H9 (cell line): ENCODE results near the gene ZNF2. TPM values are rescaled to one million over a fixed set of nuclear protein-coding genes. Genes with fewer than 3 reads are reported as not detected.
A peak's percentile ranks its signal among the peaks of the same experiment; 100 is the strongest.

Experiments
- DNase-seq: peaks from one replicate; pipeline ENCODE4 v3.0.0-alpha.2; 2017
- H2AFZ ChIP-seq: one replicate; pipeline ENCODE4 v1.6.1; 2013; ENCODE audit warnings: mild to moderate bottlenecking, low read length, control low read depth, moderate library complexity
- H2AK5ac ChIP-seq: 2 replicates; pipeline ENCODE4 v1.6.1; 2013; ENCODE audit warnings: low read length, control low read depth, mixed read lengths; ENCODE audit not compliant: insufficient read length
- H2BK120ac ChIP-seq: one replicate; pipeline ENCODE4 v1.6.1; 2013; ENCODE audit warnings: low read depth, mild to moderate bottlenecking, low read length, control low read depth, inconsistent platforms; ENCODE audit not compliant: poor library complexity, severe bottlenecking
- H2BK12ac ChIP-seq: 2 replicates; pipeline ENCODE4 v1.6.1; 2013; ENCODE audit warnings: low read length, control low read depth, mixed read lengths, low read depth; ENCODE audit not compliant: insufficient read length
- H2BK15ac ChIP-seq: 2 replicates; pipeline ENCODE4 v1.6.1; 2013; ENCODE audit warnings: low read depth, low read length, control low read depth
- H2BK20ac ChIP-seq: one replicate; pipeline ENCODE4 v1.6.1; 2013; ENCODE audit warnings: low read depth, mild to moderate bottlenecking, low read length, control low read depth, inconsistent platforms; ENCODE audit not compliant: poor library complexity, severe bottlenecking
- H2BK5ac ChIP-seq: 2 replicates; pipeline ENCODE4 v1.6.1; 2013; ENCODE audit warnings: low read length, control low read depth, mixed read lengths; ENCODE audit not compliant: insufficient read length
- H3K14ac ChIP-seq: 2 replicates; pipeline ENCODE4 v1.6.1; 2013; ENCODE audit warnings: low read length, control low read depth; ENCODE audit not compliant: insufficient read depth
- H3K18ac ChIP-seq: 2 replicates; pipeline ENCODE4 v1.6.1; 2013; ENCODE audit warnings: low read depth, mild to moderate bottlenecking, mixed read lengths, low read length, control low read depth; ENCODE audit not compliant: insufficient read length
- H3K23ac ChIP-seq: 2 replicates; pipeline ENCODE4 v1.6.1; 2013; ENCODE audit warnings: low read length, control low read depth, mixed read lengths, low read depth; ENCODE audit not compliant: insufficient read length
- H3K23me2 ChIP-seq: 2 replicates; pipeline ENCODE4 v1.6.1; 2013; ENCODE audit warnings: low read depth, mild to moderate bottlenecking, mixed read lengths, low read length, control low read depth; ENCODE audit not compliant: insufficient read length, poor library complexity, severe bottlenecking
- H3K27ac ChIP-seq: 2 replicates; pipeline ENCODE4 v1.5.1; 2013; ENCODE audit warnings: low read length, control low read depth, mixed read lengths, low read depth; ENCODE audit not compliant: insufficient read length
- H3K27me3 ChIP-seq: 2 replicates; pipeline ENCODE4 v1.6.1; 2013; ENCODE audit warnings: low read length, control low read depth, inconsistent platforms; ENCODE audit not compliant: insufficient read depth
- H3K4ac ChIP-seq: 2 replicates; pipeline ENCODE4 v1.6.1; 2013; ENCODE audit warnings: low read depth, mild to moderate bottlenecking, control low read depth, inconsistent platforms, low read length, moderate library complexity
- H3K4me1 ChIP-seq: 2 replicates; pipeline ENCODE4 v1.6.1; 2013; ENCODE audit warnings: low read length, control low read depth, inconsistent platforms; ENCODE audit not compliant: insufficient read depth
- H3K4me2 ChIP-seq: 2 replicates; pipeline ENCODE4 v1.6.1; 2013; ENCODE audit warnings: low read length, control low read depth, mixed read lengths; ENCODE audit not compliant: insufficient read length, insufficient read depth
- H3K56ac ChIP-seq: 2 replicates; pipeline ENCODE4 v1.6.1; 2013; ENCODE audit warnings: low read depth, mild to moderate bottlenecking, mixed read lengths, low read length, control low read depth; ENCODE audit not compliant: insufficient read length
- H3K79me1 ChIP-seq: 2 replicates; pipeline ENCODE4 v1.6.1; 2013; ENCODE audit warnings: low read depth, mild to moderate bottlenecking, moderate library complexity, low read length, control low read depth, inconsistent platforms; ENCODE audit not compliant: insufficient read depth, poor library complexity, severe bottlenecking
- H3K79me2 ChIP-seq: 2 replicates; pipeline ENCODE4 v1.6.1; 2013; ENCODE audit warnings: low read length, control low read depth, inconsistent platforms; ENCODE audit not compliant: insufficient read depth
- H3K9ac ChIP-seq: 2 replicates; pipeline ENCODE4 v1.6.1; 2013; ENCODE audit warnings: low read length, control low read depth, mixed read lengths; ENCODE audit not compliant: insufficient read length; ENCODE audit errors: extremely low read depth
- H3K9me3 ChIP-seq: one replicate; pipeline ENCODE4 v1.6.1; 2013; ENCODE audit warnings: low read depth, low read length, inconsistent platforms; ENCODE audit not compliant: control insufficient read depth
- H3T11ph ChIP-seq: one replicate; pipeline ENCODE4 v1.6.1; 2013; ENCODE audit warnings: mild to moderate bottlenecking, low read length, control low read depth, inconsistent platforms
- H4K20me1 ChIP-seq: one replicate; pipeline ENCODE4 v1.6.1; 2013; ENCODE audit not compliant: control insufficient read depth, insufficient read length, insufficient read depth
- H4K5ac ChIP-seq: 2 replicates; pipeline ENCODE4 v1.6.1; 2013; ENCODE audit warnings: low read depth, mild to moderate bottlenecking, mixed read lengths, low read length, control low read depth; ENCODE audit not compliant: insufficient read length
- H4K8ac ChIP-seq: replicated peaks from 2 replicates; pipeline ENCODE4 v1.6.1; 2013; ENCODE audit warnings: low read length, control low read depth, mixed read lengths, low read depth; ENCODE audit not compliant: insufficient read length
- H4K91ac ChIP-seq: 2 replicates; pipeline ENCODE4 v1.6.1; 2013; ENCODE audit warnings: low read depth, mild to moderate bottlenecking, moderate library complexity, mixed read lengths, low read length, control low read depth; ENCODE audit not compliant: insufficient read length
- H3K27ac Mint-ChIP-seq, 3 experiments: 2 replicates in 2 of 3; 3 replicates in 1 of 3; pipeline ENCODE4 v1.8.0; 2020 to 2021; ENCODE audit warnings: mixed read lengths in 3 of 3, mild to moderate bottlenecking in 1 of 3, moderate library complexity in 1 of 3
- H3K27me3 Mint-ChIP-seq: 2 replicates; pipeline ENCODE4 v1.8.0; 2021; ENCODE audit warnings: low read depth, mild to moderate bottlenecking, moderate library complexity, mixed read lengths
- H3K36me3 Mint-ChIP-seq, 3 experiments: 2 replicates in 2 of 3; 3 replicates in 1 of 3; pipeline ENCODE4 v1.8.0; 2020 to 2021; ENCODE audit warnings: low read depth in 3 of 3, mixed read lengths in 3 of 3; ENCODE audit not compliant: insufficient read depth in 1 of 3
- H3K4me1 Mint-ChIP-seq, 2 experiments: 2 replicates each; pipeline ENCODE4 v1.8.0; 2020; ENCODE audit warnings: mixed read lengths in 2 of 2
- H3K4me3 Mint-ChIP-seq, 2 experiments: 2 replicates in 1 of 2; 3 replicates in 1 of 2; pipeline ENCODE4 v1.8.0; 2020 to 2021; ENCODE audit warnings: mild to moderate bottlenecking in 2 of 2, mixed read lengths in 2 of 2, moderate library complexity in 1 of 2
- H3K9me3 Mint-ChIP-seq, 2 experiments: 2 replicates in 1 of 2; 3 replicates in 1 of 2; pipeline ENCODE4 v1.8.0; 2020; ENCODE audit warnings: mild to moderate bottlenecking in 2 of 2, mixed read lengths in 2 of 2, moderate library complexity in 1 of 2
- CTCF ChIP-seq: fragments of 200-600 bp; sonication (generic); conservative IDR thresholded peaks from 3 replicates; pipeline ENCODE4 v1.8.0; 2021; ENCODE audit warnings: antibody characterized with exemption, mild to moderate bottlenecking
- WGBS: extraction: QIAGEN DNeasy Blood & Tissue Kit; methylation state at CpG from one replicate; pipeline ENCODE4 v1.1.7; 2013; ENCODE audit warnings: missing lambda C conversion rate, low lambda C conversion rate, mixed read lengths; ENCODE audit not compliant: insufficient read length; ENCODE audit errors: extremely low coverage; 5-methylcytosine and 5-hydroxymethylcytosine counted together
- long read RNA-seq: library from polyadenylated mRNA; unstranded; transcript quantifications from one replicate; pipeline ENCODE4 v2.0.0, GENCODE V29; 2020
- total RNA-seq: library from RNA; stranded (reverse); gene quantifications from 2 replicates; pipeline ENCODE4 v1.2.1, GENCODE V29; 2021

ZNF2 gene
- total RNA-seq = 2.2 and 2.7 TPM in 2 replicates
- long read RNA-seq, transcript ZNF2-203 (5 exons, 2,601 nt) = major isoform, 9 of 18 reads
- long read RNA-seq, partial matches to known transcripts = 2 of 18 reads
- long read RNA-seq, other reads (novel, unspliced or antisense) = 3 of 18 reads

DNA sequence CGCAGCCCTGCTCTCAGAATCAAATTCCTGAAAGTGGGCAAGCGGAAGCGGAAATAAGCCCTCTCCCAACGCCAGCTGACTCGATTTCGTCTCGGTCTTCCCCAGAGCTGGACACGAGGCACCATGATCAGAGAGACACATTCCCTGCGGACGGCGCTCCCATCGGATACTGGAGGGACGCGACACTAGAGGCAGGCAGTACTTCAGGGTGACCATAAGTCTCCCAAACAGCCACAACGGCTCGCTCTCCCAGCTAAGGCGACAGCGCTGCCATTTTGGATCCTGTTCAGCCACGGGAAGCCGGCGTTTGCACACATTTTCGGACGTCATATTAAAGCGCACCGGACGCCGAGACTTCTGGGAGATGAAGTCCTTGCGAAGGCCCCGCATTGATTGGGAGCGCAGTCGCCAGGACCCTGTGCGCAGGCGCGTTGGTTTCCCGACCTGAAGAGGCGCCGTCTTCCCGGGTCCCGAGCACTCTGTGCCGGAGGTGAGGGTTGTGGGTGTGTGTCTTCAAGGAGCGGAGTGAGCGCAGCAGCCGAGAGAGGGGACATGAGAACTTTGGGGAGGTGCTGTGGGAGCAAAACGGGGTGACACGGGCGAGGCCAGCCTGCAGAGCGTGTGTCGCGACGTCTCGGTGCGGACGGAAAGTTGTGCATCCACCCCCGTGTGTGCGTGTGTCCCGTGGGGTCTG, at the start of gene ZNF2:
ZNF2 (plus strand) TSS at position 439 of the 694 bp plus-strand sequence. CDS start 10,418 bp downstream, outside the sequence.
- no peak for TF ChIP-seq CTCF
- H3K27ac Mint-ChIP-seq = peak within 1 kb of the TSS; percentile 96 to 98 (median 97)
- Histone ChIP-seq H3K27me3 (no peaks in the 10 kb centered on the region), H4K8ac (no peak within 1 kb of the TSS), H2BK120ac (no peak within 1 kb of the TSS), H3K9ac (peak within 1 kb of the TSS; percentile 94), H3T11ph (no peak within 1 kb of the TSS), H4K91ac (no peak within 1 kb of the TSS), H3K79me1 (peaks cover 2% of the 10 kb centered on the region), H3K4me1 (no peaks in the 10 kb centered on the region; the same call in 1 of the 2 replicates), H4K5ac (peak within 1 kb of the TSS; percentile 93), H3K23me2 (peaks cover 10% of the 10 kb centered on the region), H2AFZ (peak within 1 kb of the TSS; percentile 88), H3K18ac (peak within 1 kb of the TSS; percentile 98), H2AK5ac (no peak within 1 kb of the TSS), H2BK15ac (no peak within 1 kb of the TSS), H2BK20ac (no peak within 1 kb of the TSS), H3K23ac (no peak within 1 kb of the TSS), H2BK5ac (peak within 1 kb of the TSS; percentile 93), H3K9me3 (no peaks in the 10 kb centered on the region), H2BK12ac (no peak within 1 kb of the TSS), H3K27ac (no peak within 1 kb of the TSS), H3K14ac (peak within 1 kb of the TSS; percentile 99), H3K79me2 (no peaks in the 10 kb centered on the region), H4K20me1 (no peaks in the 10 kb centered on the region), H3K4me2 (peak within 1 kb of the TSS; percentile 94), H3K4ac (no peak within 1 kb of the TSS), H3K56ac (peak within 1 kb of the TSS; percentile 38)
- peak; percentile 98 for DNase-seq
- peak within 1 kb of the TSS; percentile 99 for H3K4me3 Mint-ChIP-seq
- no peaks in the 10 kb centered on the region; a peak in 2 of 5 replicates for H3K9me3 Mint-ChIP-seq
- no peaks in the 10 kb centered on the region; the same call in none of the 2 replicates for H3K27me3 Mint-ChIP-seq
- H3K36me3 Mint-ChIP-seq = peaks cover 0 to 2% (median 0%) of the 10 kb centered on the region in 3 experiments; a peak in 1 of 7 replicates
- peaks cover 12 to 18% of the 10 kb centered on the region in 2 experiments for H3K4me1 Mint-ChIP-seq
- no CpG with 5 or more reads among the region's 56 CpGs for WGBS
